WERI-Rb-1 (cell line): ENCODE data around the gene LSM12.
A peak's percentile ranks its signal among the peaks of the same experiment; 100 is the strongest.
"Not testable (repeated sequence)": the region's sequence is repeated elsewhere in the genome, so short reads cannot be mapped to it uniquely, and the experiment has no call there.

Experiments
- DNase-seq: peaks from one replicate; pipeline ENCODE4 v3.0.0-alpha.2; 2020
- H3K27ac ChIP-seq: fragments of 250-450 bp; sonication (Bioruptor Pico); 2 replicates; pipeline ENCODE4 v1.5.1; 2020; ENCODE audit warnings: mild to moderate bottlenecking, moderate library complexity
- H3K27me3 ChIP-seq: fragments of 250-450 bp; sonication (Bioruptor Pico); 2 replicates; pipeline ENCODE4 v1.5.1; 2021; ENCODE audit warnings: mild to moderate bottlenecking, low read depth, moderate library complexity; ENCODE audit not compliant: insufficient read depth, severe bottlenecking
- H3K36me3 ChIP-seq: fragments of 250-450 bp; sonication (Bioruptor Pico); 2 replicates; pipeline ENCODE4 v1.5.1; 2020; ENCODE audit warnings: mild to moderate bottlenecking, moderate library complexity
- H3K4me3 ChIP-seq: 2 replicates; pipeline ENCODE4 v1.5.1; 2011; ENCODE audit warnings: low read depth, mild to moderate bottlenecking, control low read depth, low read length
- H3K9me3 ChIP-seq: fragments of 250-450 bp; sonication (Bioruptor Pico); 2 replicates; pipeline ENCODE4 v1.5.1; 2021; ENCODE audit warnings: mild to moderate bottlenecking, moderate library complexity; ENCODE audit not compliant: severe bottlenecking
- TF ChIP-seq, protein P1 (sequence below): IDR thresholded peaks from 2 replicates; pipeline ENCODE4 v1.5.1; 2011; ENCODE audit warnings: low read depth, mild to moderate bottlenecking, control low read depth, inconsistent platforms, low read length

Gene LSM12

DNA sequence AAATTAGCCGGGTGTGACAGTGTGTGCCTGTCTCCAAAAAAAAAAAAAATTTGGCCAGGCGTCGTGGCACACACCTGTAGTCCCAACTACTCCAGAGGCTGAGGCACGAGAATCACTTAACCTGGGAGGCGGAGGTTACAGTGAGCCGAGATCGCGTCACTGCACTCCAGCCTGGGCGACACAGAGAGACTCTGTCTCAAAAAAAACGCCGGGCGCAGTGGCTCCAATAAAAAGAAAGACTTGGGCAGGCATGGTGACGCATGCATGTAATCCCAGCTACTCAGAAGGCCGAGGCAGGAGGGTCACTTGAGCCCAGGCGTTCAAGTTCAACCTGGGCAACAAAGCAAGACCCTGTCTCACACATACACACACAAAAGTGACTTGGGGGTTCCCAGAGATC, 3.6 kb downstream of the LSM12 start:
- Histone ChIP-seq H3K27me3 (no peaks in the 10 kb centered on the region), H3K9me3 (peaks cover 3% of the 10 kb centered on the region), H3K36me3 (peaks cover 74% of the 10 kb centered on the region), H3K27ac (no peak overlapping the region), H3K4me3 (no peak overlapping the region)
- DNase-seq: no peak
- TF ChIP-seq, protein P1, sequence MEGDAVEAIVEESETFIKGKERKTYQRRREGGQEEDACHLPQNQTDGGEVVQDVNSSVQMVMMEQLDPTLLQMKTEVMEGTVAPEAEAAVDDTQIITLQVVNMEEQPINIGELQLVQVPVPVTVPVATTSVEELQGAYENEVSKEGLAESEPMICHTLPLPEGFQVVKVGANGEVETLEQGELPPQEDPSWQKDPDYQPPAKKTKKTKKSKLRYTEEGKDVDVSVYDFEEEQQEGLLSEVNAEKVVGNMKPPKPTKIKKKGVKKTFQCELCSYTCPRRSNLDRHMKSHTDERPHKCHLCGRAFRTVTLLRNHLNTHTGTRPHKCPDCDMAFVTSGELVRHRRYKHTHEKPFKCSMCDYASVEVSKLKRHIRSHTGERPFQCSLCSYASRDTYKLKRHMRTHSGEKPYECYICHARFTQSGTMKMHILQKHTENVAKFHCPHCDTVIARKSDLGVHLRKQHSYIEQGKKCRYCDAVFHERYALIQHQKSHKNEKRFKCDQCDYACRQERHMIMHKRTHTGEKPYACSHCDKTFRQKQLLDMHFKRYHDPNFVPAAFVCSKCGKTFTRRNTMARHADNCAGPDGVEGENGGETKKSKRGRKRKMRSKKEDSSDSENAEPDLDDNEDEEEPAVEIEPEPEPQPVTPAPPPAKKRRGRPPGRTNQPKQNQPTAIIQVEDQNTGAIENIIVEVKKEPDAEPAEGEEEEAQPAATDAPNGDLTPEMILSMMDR: no peak

DNA sequence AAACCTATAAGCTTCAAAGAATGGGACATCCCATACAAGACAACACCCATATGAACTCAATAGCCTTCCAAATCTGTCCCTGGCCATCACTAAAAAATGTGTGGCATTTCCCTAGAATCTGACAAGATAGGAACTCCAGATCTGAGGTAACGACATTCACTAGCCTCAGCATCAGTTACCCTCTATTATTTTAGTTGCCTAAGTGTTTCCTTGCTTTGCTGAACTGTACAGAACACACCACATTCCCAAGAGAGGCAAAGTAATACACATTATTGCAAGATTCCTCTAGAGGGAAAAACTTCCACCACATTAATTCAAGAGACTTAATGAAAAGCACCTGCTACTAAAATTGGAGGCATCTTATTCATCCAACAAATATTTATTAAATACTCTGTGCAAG, 5.0 kb downstream of the LSM12 start:
- TF ChIP-seq, protein P1: no peak
- peaks cover 88% of the 10 kb centered on the region for H3K36me3 ChIP-seq
- no peak overlapping the region for H3K4me3 ChIP-seq
- H3K27me3 ChIP-seq: no peaks in the 10 kb centered on the region
- no peak for DNase-seq
- H3K9me3 ChIP-seq: peaks cover 3% of the 10 kb centered on the region
- no peak overlapping the region for H3K27ac ChIP-seq

DNA sequence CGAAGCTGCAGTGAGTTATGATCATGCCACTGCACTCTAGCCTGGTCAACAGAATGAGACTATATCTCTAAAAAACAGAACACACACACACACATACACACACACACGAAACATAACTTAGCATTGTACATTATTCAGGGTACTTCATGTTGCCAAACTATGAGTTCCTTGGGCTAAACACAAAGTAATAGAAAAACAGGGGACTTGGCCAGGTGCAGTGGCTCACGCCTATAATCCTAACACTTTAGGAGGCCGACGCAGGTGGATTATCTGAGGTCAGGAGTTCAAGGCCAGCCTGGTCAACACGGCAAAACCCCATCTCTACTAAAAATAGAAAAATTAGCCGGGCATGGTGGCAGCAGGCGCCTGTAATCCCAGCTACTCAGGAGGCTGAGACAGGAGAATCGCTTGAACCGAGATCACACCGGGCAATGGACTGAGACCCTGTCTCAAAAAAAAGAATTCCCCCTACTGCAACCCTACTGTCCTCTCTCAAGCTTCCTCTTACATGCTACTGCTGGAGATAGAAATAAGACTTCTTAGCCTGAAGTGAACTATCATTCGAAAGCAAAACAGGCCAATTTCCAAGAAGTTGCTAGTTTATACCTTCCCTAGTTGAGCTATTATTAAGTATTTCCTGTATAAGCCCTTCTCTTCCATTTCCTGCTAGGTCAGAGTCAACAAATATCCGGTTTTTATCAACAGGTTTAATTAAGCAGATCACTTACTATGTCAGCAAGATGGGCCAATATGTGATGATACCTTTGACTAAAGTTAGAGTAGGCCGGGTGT, 7.2 kb downstream of the LSM12 start:
- Histone ChIP-seq H3K27ac (peak overlapping the region; percentile 69), H3K4me3 (no peak overlapping the region), H3K9me3 (peaks cover 3% of the 10 kb centered on the region), H3K27me3 (no peaks in the 10 kb centered on the region), H3K36me3 (peaks cover 98% of the 10 kb centered on the region)
- DNase-seq: peak; percentile 84
- TF ChIP-seq, protein P1: no peak

DNA sequence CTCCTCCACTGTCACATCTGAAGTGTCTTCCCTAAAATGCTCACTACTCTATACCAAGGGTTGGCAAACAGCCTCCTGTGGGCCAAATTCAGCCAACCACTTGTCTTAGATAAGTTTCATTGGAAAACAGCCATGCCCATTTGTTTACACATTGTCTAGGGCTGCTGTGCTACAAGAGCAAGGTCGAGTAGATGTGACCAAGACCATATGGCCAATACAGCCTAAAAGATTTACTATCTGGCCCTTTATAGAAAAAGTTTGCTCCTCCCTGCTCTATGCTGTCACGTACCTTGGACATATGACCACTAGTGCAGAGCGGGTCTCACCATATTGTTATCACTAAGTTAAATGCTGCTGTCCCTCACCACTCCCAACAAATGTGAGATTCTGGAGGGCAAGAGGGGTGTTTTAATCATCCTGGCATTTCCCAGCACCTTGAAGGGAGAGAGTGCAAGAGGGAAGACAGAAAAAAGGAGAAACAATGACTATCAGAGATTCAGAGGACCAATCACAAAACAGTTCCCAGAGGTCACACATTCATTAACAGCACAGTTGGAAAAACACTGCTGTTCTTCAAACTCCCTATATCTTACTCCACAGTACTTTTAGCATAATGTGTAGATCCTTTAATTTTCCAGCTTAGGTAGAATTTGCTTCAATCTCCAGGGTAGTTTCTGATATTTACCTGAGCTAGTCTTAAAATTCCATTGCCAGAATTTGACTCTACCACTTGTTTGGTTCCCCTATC, 13.2 kb downstream of the LSM12 start:
- Histone ChIP-seq H3K27ac (peak overlapping the region; percentile 12; the same call in 1 of the 2 replicates), H3K36me3 (peaks cover 97% of the 10 kb centered on the region), H3K27me3 (no peaks in the 10 kb centered on the region), H3K4me3 (no peak overlapping the region), H3K9me3 (no peaks in the 10 kb centered on the region)
- no peak for DNase-seq
- TF ChIP-seq, protein P1: no peak

DNA sequence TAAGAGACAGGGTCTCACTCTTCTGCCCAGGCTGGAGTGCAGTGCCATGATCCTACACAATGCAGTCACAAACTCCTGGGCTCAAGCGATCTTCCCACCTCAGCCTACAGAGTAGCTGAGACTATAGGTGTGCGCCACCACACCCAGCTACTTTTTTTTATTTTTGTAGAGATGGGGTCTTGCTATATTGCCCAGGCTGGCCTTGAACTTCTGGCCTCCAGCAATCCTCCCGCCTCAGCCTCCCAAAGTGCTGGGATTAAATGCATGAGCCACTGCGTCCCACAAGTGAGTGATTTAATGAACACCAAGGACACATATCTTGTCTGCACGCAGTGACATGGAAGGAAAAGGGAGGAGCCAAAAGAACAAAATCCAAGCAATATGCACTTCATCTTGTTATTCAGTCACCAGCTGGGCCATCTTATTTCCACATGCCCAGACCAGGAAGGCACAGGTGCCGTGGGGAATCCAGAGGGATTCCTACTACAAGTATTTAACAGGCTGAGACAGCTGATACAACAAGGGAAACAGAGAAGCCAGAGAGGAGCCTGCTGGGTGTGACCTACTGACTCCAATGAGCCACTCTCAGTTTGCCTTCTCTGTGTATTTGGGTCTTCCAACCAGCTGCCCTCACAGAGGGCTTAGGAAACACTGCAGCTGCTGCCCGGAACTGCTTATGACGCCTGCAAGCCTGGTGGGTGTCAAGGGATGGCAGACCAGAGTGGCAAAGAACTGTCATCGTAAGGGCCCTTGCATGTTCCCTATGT, 17.0 kb downstream of the LSM12 start:
- Histone ChIP-seq H3K27me3 (no peaks in the 10 kb centered on the region), H3K27ac (no peak overlapping the region), H3K36me3 (peaks cover 93% of the 10 kb centered on the region), H3K4me3 (no peak overlapping the region), H3K9me3 (no peaks in the 10 kb centered on the region)
- TF ChIP-seq, protein P1: no peak
- DNase-seq: no peak

DNA sequence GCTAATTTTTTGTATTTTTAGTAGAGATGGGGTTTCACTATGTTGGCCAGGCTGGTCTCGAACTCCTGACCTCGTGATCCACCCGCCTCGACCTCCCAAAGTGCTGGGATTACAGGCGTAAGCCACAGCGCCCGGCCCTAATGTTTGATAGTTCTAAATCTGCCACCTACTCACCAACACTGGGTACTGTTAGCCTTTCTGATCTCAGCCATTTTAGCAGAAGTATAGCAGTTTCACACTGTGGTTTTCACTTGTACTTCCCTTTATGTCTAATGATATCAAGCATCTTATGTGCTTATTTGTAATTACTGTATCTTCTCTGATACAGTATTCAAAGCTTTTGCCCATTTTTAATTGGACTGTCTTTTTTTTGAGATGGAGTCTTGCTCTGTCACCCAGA, 19.6 kb downstream of the LSM12 start:
- not testable (repeated sequence) for H3K9me3 ChIP-seq, H3K4me3 ChIP-seq, DNase-seq, H3K27ac ChIP-seq, H3K27me3 ChIP-seq
- H3K36me3 ChIP-seq: peaks cover 87% of the 10 kb centered on the region
